GM06990 (cell line): ENCODE results near the gene CAPN14.

Experiments
- DNase-seq: peaks from one replicate; pipeline ENCODE4 v3.0.0-alpha.2; 2011; ENCODE audit not compliant: insufficient read length; ENCODE audit errors: extremely low read depth
- H3K27me3 ChIP-seq: replicated peaks from 2 replicates; pipeline ENCODE4 v1.6.0; 2011; ENCODE audit warnings: low read length; ENCODE audit not compliant: control insufficient read depth, insufficient read depth
- H3K36me3 ChIP-seq: 2 replicates; pipeline ENCODE4 v1.5.1; 2011; ENCODE audit warnings: low read length; ENCODE audit not compliant: control insufficient read depth, insufficient read depth
- H3K4me3 ChIP-seq: replicated peaks from 2 replicates; pipeline ENCODE4 v1.5.1; 2011; ENCODE audit warnings: low read depth, mild to moderate bottlenecking, control low read depth, low read length
- TF ChIP-seq, protein P1 (sequence below): IDR thresholded peaks from 2 replicates; pipeline ENCODE4 v1.5.1; 2011; ENCODE audit warnings: low read length, control low read depth, mild to moderate bottlenecking, inconsistent platforms; ENCODE audit not compliant: insufficient read depth, poor library complexity, severe bottlenecking

The CAPN14 gene

DNA sequence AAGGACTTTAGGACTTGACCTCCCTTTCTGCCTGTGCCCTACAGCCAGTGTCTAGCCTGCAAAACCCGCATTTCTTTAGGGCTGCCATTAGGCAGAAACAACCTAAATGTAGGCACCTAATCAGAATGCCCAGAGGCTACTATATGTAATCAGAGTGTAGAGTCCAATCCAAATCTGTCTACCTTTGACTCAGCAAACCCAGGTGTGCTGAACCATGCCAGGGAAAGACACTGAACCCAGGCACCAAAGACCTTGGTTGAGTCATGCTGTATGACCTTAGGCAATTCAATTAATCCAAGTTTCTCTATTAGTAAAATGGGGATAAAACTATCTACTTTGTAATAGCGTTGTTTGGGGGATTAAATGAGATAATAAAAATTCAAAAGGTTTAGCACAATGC, 20.7 kb downstream of the CAPN14 start:
- no peak for DNase-seq
- H3K27me3 ChIP-seq, result no peaks in the 10 kb centered on the region; the same call in none of the 2 replicates
- H3K36me3 ChIP-seq, result no peaks in the 10 kb centered on the region
- TF ChIP-seq, protein P1, sequence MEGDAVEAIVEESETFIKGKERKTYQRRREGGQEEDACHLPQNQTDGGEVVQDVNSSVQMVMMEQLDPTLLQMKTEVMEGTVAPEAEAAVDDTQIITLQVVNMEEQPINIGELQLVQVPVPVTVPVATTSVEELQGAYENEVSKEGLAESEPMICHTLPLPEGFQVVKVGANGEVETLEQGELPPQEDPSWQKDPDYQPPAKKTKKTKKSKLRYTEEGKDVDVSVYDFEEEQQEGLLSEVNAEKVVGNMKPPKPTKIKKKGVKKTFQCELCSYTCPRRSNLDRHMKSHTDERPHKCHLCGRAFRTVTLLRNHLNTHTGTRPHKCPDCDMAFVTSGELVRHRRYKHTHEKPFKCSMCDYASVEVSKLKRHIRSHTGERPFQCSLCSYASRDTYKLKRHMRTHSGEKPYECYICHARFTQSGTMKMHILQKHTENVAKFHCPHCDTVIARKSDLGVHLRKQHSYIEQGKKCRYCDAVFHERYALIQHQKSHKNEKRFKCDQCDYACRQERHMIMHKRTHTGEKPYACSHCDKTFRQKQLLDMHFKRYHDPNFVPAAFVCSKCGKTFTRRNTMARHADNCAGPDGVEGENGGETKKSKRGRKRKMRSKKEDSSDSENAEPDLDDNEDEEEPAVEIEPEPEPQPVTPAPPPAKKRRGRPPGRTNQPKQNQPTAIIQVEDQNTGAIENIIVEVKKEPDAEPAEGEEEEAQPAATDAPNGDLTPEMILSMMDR, result no peak
- H3K4me3 ChIP-seq, result no peak overlapping the region

DNA sequence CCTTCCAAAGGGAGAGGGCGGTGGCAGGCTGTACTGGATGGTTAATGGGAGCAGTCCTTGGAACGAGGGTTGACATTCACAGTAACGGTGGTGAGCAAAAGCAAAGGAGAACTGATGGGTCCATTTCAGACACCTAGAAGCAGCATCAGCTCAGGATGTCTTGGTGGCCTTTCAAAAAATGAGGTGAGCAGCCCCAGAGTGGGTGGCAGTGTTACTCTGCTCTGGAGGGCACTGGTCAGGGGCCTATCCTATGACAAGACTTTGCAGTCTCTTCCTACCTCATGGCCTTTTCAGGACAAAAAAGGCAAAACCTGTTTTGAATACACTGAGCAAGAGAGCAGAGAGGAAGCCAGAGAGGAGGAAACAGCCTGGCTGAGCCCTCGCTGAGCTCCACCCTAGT, 23.5 kb downstream of the CAPN14 start:
- TF ChIP-seq, protein P1, result no peak
- H3K36me3 ChIP-seq, result no peaks in the 10 kb centered on the region

GRCh38 chr2:31192851-31193392, 24.4 kb downstream of the CAPN14 start:
- no peak overlapping the region for H3K4me3 ChIP-seq
- no peaks in the 10 kb centered on the region; the same call in none of the 2 replicates for H3K27me3 ChIP-seq
- TF ChIP-seq, protein P1, result no peak
- DNase-seq, result no peak
- H3K36me3 ChIP-seq, result no peaks in the 10 kb centered on the region

More for the DNA sequence above, 23.5 kb downstream of the CAPN14 start:
- DNase-seq, result no peak
- Histone ChIP-seq H3K27me3 (no peaks in the 10 kb centered on the region; the same call in none of the 2 replicates), H3K4me3 (no peak overlapping the region)

- TF ChIP-seq, protein P1, result no peak
- DNase-seq, result no peak
- H3K4me3 ChIP-seq, result no peak overlapping the region
- no peaks in the 10 kb centered on the region for H3K36me3 ChIP-seq
- H3K27me3 ChIP-seq, result no peaks in the 10 kb centered on the region; the same call in none of the 2 replicates
Measured at GRCh38 chr2:31192396-31192795, 24.9 kb downstream of the CAPN14 start.

GRCh38 chr2:31191931-31192330, 25.4 kb downstream of the CAPN14 start:
- DNase-seq, result no peak
- Histone ChIP-seq H3K36me3 (no peaks in the 10 kb centered on the region), H3K27me3 (no peaks in the 10 kb centered on the region; the same call in none of the 2 replicates), H3K4me3 (no peak overlapping the region)
- TF ChIP-seq, protein P1, result no peak

DNA sequence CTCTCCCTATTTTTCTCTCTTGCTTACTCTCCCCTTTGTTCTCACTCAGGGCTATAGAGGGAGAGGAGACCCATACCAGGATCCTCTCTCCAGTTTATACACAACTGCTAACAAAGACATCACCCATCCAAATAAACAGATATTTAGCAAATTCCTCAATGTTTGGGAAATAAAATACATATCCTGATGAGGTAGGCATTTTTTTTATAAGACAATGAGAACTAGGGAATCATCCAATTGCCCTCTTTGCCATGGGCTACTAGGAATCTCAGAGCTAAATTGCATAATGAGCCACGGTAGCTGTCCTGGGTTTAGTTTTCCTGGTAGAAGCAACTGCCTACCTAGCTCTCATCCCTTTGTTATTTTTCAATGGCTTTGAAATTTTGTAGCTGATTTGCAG, 27.1 kb downstream of the CAPN14 start:
- H3K27me3 ChIP-seq, result no peaks in the 10 kb centered on the region; the same call in 1 of the 2 replicates
- H3K36me3 ChIP-seq, result no peaks in the 10 kb centered on the region
- no peak overlapping the region for H3K4me3 ChIP-seq
- TF ChIP-seq, protein P1, result no peak
- DNase-seq, result no peak
